ENCODE measurements around the gene RICTOR. TPM values are rescaled to one million over a fixed set of nuclear protein-coding genes. Genes with fewer than 3 reads are reported as not detected.

RICTOR gene
- total RNA-seq, 1 experiment from 2014 or later, result 28.1 TPM

DNA sequence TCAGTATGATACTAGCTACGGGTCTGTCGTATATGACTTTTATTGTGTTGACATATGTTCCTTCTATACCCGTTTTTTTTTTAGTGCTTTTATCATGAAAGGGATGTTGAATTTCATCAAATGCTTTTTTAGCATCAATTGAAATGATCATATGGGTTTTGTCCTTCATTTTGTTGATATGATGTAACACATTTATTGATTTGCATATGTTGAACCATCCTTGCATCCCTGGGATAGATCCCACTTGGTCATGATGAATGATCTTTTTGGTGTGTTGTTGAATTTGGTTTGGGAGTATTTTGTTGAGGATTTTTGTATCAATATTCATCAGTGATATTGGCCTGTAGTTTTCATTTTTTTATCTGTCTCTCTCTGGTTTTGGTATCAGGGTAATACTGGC lies 177.4 kb downstream of the RICTOR start:
- H3K27ac ChIP-seq (ENCODE audit: low read length), result no peak overlapping the region
- peaks cover 7% of the 10 kb centered on the region; the same call in 1 of the 2 replicates for H3K9me3 ChIP-seq (ENCODE audit: low read length)
- H3K4me3 ChIP-seq (ENCODE audit: low read length), result no peak overlapping the region
- no peak overlapping the region for H2AFZ ChIP-seq (ENCODE audit: low read length)
- H4K20me1 ChIP-seq (ENCODE audit: low read length), result no peaks in the 10 kb centered on the region
- ChIA-PET POLR2A (ENCODE audit: unreplicated experiment) (no interaction called here), CTCF (no interaction called here)
- intact Hi-C loops (cut with micrococcal nuclease), result no loop called here
- H3K79me2 ChIP-seq (ENCODE audit: low read length), result no peaks in the 10 kb centered on the region
- no peak for DNase-seq
- no peak overlapping the region for H3K4me2 ChIP-seq (ENCODE audit: low read length)
- H3K4me1 ChIP-seq (ENCODE audit: insufficient read depth, low read length), result no peaks in the 10 kb centered on the region
- no peaks in the 10 kb centered on the region for H3F3A ChIP-seq (ENCODE audit: low read length, unreplicated experiment)
- TF ChIP-seq EZH2 (IDR thresholded peaks at IDR 0.05; ENCODE audit: low read length, unreplicated experiment) (no peak), EZH2phosphoT487 (IDR thresholded peaks at IDR 0.05; ENCODE audit: borderline replicate concordance, low read length) (no peak)
- TF ChIP-seq, protein P1, sequence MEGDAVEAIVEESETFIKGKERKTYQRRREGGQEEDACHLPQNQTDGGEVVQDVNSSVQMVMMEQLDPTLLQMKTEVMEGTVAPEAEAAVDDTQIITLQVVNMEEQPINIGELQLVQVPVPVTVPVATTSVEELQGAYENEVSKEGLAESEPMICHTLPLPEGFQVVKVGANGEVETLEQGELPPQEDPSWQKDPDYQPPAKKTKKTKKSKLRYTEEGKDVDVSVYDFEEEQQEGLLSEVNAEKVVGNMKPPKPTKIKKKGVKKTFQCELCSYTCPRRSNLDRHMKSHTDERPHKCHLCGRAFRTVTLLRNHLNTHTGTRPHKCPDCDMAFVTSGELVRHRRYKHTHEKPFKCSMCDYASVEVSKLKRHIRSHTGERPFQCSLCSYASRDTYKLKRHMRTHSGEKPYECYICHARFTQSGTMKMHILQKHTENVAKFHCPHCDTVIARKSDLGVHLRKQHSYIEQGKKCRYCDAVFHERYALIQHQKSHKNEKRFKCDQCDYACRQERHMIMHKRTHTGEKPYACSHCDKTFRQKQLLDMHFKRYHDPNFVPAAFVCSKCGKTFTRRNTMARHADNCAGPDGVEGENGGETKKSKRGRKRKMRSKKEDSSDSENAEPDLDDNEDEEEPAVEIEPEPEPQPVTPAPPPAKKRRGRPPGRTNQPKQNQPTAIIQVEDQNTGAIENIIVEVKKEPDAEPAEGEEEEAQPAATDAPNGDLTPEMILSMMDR (conservative IDR thresholded peaks at IDR 0.05; ENCODE audit: low read depth, low read length), result no peak
- H3K9me2 ChIP-seq (replicated peaks; ENCODE audit: low read length), result no peaks in the 10 kb centered on the region
- H3K27me3 ChIP-seq (ENCODE audit: low read length), result no peaks in the 10 kb centered on the region
- peaks cover 6% of the 10 kb centered on the region for H3K36me3 ChIP-seq (ENCODE audit: low read depth, low read length)
- H3K9ac ChIP-seq (ENCODE audit: low read length), result no peak overlapping the region
- no TSS peak for BruUV-seq (replicated peaks)
- no peak for ATAC-seq

DNA sequence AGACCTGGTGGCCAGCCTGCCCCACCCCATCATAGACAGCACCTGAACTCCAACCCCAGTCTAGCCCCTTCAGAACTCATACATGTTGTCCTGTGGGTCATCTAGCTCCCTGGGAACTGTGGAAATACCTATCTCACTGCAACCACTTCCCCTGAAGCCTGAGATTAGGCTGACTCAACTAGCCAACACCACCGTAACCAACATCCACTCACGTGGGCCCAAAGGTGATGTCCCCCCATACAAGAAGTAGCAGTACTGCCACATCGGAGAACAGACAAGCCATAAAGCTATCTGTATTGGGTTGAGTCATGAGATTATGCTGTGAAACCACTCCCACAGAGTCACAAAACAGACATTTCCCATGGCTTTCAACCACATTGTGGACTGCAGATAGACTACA lies 181.8 kb downstream of the RICTOR start:
- no peak for DNase-seq
- H3K4me1 ChIP-seq (ENCODE audit: insufficient read depth, low read length), result no peaks in the 10 kb centered on the region
- TF ChIP-seq EZH2 (IDR thresholded peaks at IDR 0.05; ENCODE audit: low read length, unreplicated experiment) (no peak), EZH2phosphoT487 (IDR thresholded peaks at IDR 0.05; ENCODE audit: borderline replicate concordance, low read length) (no peak)
- TF ChIP-seq, protein P1 (conservative IDR thresholded peaks at IDR 0.05; ENCODE audit: low read depth, low read length), result no peak
- no peak for ATAC-seq
- intact Hi-C loops (cut with micrococcal nuclease), result no loop called here
- no peak overlapping the region for H3K9ac ChIP-seq (ENCODE audit: low read length)
- peaks cover 7% of the 10 kb centered on the region; the same call in 1 of the 2 replicates for H3K9me3 ChIP-seq (ENCODE audit: low read length)
- no peak overlapping the region for H3K4me3 ChIP-seq (ENCODE audit: low read length)
- H3K36me3 ChIP-seq (ENCODE audit: low read depth, low read length), result no peaks in the 10 kb centered on the region
- H3K79me2 ChIP-seq (ENCODE audit: low read length), result no peaks in the 10 kb centered on the region
- no peak overlapping the region for H2AFZ ChIP-seq (ENCODE audit: low read length)
- ChIA-PET CTCF (interaction anchor here (0.6 kb wide), 2 partner anchors 47 to 137 kb away, joined by 3 to 6 read pairs; no protein-coding TSS in a partner anchor), POLR2A (ENCODE audit: unreplicated experiment) (no interaction called here)
- H4K20me1 ChIP-seq (ENCODE audit: low read length), result no peaks in the 10 kb centered on the region
- no TSS peak for BruUV-seq (replicated peaks)
- H3K27me3 ChIP-seq (ENCODE audit: low read length), result no peaks in the 10 kb centered on the region
- no peak overlapping the region for H3K27ac ChIP-seq (ENCODE audit: low read length)
- H3K4me2 ChIP-seq (ENCODE audit: low read length), result no peak overlapping the region
- no peaks in the 10 kb centered on the region for H3K9me2 ChIP-seq (replicated peaks; ENCODE audit: low read length)
- H3F3A ChIP-seq (ENCODE audit: low read length, unreplicated experiment), result no peaks in the 10 kb centered on the region

DNA sequence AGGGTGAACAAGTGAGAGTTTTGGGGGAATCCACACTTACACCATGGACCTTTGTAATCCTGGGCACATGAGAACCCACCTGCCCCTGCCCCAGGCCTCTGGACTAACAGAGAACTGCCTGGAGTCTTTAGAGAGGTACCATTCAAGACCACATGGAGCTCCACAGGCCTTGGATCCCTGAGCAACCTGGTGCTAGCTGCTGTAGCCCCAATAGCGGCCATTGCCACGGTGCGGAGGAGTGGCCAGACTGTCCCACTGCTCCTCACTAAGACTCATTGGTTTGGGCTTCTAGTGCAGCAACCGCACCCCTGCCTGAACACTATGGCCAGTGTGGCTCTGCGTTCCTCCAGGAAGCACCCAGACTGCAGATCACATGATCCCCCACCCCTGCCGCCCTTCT lies 182.6 kb downstream of the RICTOR start:
- Histone ChIP-seq H2AFZ (ENCODE audit: low read length) (no peak overlapping the region), H3K27ac (ENCODE audit: low read length) (no peak overlapping the region), H3F3A (ENCODE audit: low read length, unreplicated experiment) (no peaks in the 10 kb centered on the region), H3K27me3 (ENCODE audit: low read length) (no peaks in the 10 kb centered on the region), H3K4me3 (ENCODE audit: low read length) (no peak overlapping the region), H3K79me2 (ENCODE audit: low read length) (no peaks in the 10 kb centered on the region), H4K20me1 (ENCODE audit: low read length) (no peaks in the 10 kb centered on the region), H3K9ac (ENCODE audit: low read length) (no peak overlapping the region), H3K36me3 (ENCODE audit: low read depth, low read length) (peaks cover 2% of the 10 kb centered on the region; the same call in 1 of the 2 replicates), H3K9me3 (ENCODE audit: low read length) (peaks cover 7% of the 10 kb centered on the region; the same call in 1 of the 2 replicates), H3K4me2 (ENCODE audit: low read length) (no peak overlapping the region), H3K9me2 (replicated peaks; ENCODE audit: low read length) (no peaks in the 10 kb centered on the region), H3K4me1 (ENCODE audit: insufficient read depth, low read length) (no peaks in the 10 kb centered on the region)
- intact Hi-C loops (cut with micrococcal nuclease), result no loop called here
- no peak for TF ChIP-seq EZH2 (IDR thresholded peaks at IDR 0.05; ENCODE audit: low read length, unreplicated experiment)
- TF ChIP-seq EZH2phosphoT487 (IDR thresholded peaks at IDR 0.05; ENCODE audit: borderline replicate concordance, low read length), result no peak
- TF ChIP-seq, protein P1 (conservative IDR thresholded peaks at IDR 0.05; ENCODE audit: low read depth, low read length), result no peak
- POLR2A ChIA-PET (ENCODE audit: unreplicated experiment), result no interaction called here
- no peak for ATAC-seq
- DNase-seq, result no peak
- BruUV-seq (replicated peaks), result no TSS peak
- CTCF ChIA-PET, result no interaction called here

All from PC-3 (cell line).